HepG2 (cell line): ENCODE measurements around the gene CASP6.

Experiments
- PHF8 ChIP-seq: sonication (generic); formaldehyde crosslinking; IDR thresholded peaks from 2 replicates; pipeline ENCODE4 v1.5.0; 2020; ENCODE audit warnings: missing genetic modification reagents
- U2AF1 ChIP-seq: fragments of 200-400 bp; formaldehyde crosslinking; optimal IDR thresholded peaks from 2 replicates; pipeline ENCODE3; 2017; ENCODE audit warnings: mild to moderate bottlenecking, low read depth, low read length

DNA sequence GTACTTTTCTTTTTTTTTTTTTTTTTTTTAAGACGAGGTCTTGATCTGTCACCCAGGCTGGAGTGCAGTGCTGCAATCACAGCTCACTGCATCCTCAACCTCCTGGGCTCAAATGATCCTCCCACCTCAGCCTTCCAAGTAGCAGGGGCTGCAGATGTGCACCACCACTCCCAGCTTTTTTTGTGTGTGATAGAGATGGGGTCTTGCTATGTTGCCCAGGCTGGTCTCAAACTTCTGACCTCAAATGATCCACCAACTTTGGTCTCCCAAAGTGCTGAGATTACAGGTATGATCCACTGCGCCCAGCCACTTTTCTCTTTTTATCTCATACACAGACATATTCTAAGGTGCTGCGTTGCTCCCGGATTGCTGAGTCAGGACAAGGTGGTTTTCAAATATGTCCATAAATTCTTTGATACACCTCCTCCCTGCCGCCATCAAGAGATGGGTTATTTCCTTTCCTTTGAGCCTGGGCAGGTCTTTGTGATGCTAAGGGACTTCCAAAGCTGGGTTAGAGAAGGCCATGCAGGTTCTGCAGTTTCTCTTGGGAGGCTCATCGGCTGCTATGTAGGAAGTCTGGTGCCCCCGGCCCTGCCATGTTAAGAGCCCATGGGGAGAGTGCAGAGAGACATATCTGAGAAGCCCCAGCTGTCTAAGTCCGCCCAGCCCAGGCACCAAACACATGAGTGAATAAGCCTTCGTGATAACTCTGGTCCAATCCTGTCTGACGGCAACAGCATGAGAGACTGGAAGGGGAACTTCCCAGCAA lies 35.0 kb upstream of the CASP6 start:
- TF ChIP-seq PHF8 (CRISPR knock-in tag) = no peak
- no peak for TF ChIP-seq U2AF1
